NCI-H226 (cell line): ENCODE measurements around the gene ZG16B.

ENCODE experiments used
- DNase-seq: peaks from one replicate; pipeline ENCODE4 v3.0.0-alpha.2; 2015

ZG16B gene

GRCh38 chr16:2825906-2826305 is 4.2 kb upstream of the ZG16B start:
- DNase-seq = no peak

- no peak for DNase-seq
Measured at GRCh38 chr16:2826591-2827373, 3.3 kb upstream of the ZG16B start.

DNA sequence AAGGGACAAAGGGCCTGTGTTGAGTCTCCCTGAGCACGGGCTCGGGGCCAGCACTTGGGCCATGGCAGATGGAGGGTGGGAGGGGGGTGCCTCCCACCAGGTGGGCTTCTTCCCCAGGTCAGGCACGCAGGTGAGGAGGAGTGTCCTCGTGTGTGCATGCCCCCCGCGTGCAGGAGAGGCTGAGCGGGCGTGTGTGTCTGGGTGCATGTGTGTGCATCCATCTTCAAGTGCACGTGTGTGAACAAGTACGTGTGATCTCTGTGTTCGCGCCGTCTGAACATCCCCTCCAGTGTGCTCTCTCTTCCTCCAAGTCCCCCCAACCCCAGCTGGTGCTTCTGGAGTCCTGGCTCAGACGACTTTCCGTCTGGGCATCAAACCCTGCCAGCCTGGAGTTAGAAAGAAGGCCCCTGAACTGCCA is 2.7 kb upstream of the ZG16B start:
- DNase-seq = no peak

- peak; percentile 1 for DNase-seq
Measured at GRCh38 chr16:2827831-2828520, 2.1 kb upstream of the ZG16B start.

GRCh38 chr16:2828521-2828840 is 1.6 kb upstream of the ZG16B start:
- DNase-seq = peak; percentile 0

- peak; percentile 0 for DNase-seq
Measured at GRCh38 chr16:2828876-2829430, 1.1 kb upstream of the ZG16B start.

- no peak for DNase-seq
Measured at GRCh38 chr16:2830355-2830695, 222 bp downstream of the ZG16B start.

DNA sequence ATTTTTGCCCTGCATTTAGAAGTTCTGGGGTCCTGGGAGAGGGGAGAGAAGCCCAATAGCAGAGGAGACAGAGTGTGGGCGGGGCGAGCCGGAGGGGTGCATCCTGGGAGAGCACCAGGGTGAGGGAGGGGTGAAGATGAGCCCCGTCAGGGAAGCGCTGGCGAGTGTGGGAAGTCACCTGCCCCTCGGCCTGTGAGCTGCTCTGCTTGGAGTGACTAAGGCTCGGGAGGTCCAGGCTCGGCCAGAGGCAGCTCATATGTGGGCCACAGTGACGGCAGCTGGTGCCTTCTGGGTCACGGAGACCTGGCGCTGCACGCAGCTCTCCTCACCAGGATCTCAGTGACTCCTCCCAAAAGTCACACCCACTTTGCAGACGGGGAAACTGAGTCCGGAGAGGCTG is 1.1 kb downstream of the ZG16B start:
- no peak for DNase-seq

DNA sequence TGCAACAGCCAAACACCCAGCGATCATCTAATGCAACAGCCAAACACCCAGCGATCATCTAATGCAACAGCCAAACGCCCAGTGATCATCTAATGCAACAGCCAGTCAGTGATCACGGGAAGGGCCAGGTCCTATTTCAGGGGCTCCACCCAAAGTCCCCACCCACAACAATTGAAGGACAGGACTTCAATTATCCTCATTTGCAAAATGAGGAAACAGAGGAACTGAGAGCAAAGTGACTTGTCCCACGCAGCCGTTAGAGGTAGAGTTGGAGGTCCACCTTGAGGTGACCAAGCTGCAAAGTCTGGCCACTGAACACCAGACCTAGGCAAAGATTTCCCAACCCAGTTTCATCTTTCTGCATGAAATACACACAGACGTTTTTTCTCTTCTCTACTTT is 3.7 kb downstream of the ZG16B start:
- no peak for DNase-seq

GRCh38 chr16:2834968-2835367 is 4.9 kb downstream of the ZG16B start:
- no peak for DNase-seq

- DNase-seq = peak; percentile 99
Measured at GRCh38 chr16:2835638-2836493, 5.8 kb downstream of the ZG16B start.

DNA sequence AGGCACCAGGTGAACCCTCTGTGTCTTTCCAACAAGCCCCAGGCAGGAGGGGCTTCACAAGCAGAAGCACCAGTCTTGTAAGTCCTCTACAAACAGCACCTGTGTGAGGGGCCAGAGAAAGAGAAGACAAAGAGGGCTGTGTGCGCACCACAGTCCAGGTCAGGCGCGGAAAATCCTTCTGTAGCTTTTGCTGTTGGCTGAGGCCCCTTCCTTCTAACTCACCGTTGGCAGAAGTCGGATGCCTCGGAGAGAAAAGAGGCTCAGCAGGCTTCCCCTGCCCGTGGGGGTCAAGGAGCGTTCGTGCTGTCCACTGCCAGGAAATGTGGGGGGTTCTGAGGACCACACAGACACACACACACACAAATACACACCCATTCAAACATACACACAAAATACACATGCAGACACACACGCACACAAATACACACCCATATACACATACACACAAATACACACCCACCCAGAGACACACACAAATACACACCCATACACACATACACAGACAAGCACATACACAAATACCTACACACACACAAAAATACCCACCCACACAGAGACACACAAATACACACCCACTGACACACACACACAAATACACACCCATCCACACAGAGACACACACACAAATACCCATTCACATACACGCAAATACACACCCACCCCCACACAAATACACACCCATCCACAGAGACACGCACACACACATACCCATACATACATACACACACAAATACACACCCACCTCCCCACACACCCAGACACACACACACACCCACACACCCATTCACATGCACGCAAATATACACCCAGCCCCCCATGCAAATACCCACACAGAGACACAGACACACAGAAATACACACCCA is 6.8 kb downstream of the ZG16B start:
- no peak for DNase-seq

DNA sequence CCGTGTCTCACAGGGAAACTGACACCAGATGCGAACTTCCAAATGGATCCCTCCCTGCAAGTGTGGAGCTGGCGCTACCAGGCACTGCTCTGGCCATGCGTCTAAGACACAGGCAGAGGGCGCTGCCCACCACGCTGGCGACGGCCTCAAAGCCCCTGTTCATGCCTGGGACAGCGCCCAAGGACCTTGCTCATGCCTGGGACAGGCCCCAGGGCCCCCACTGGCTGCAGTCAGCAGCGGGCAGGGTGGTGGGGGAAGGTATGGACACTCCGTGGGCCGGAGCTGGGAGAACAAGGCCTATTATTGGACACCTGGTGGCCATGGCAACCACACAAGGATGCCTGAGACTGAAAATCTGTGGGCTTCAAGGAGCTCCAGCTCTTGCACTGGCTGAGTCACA is 8.8 kb downstream of the ZG16B start:
- no peak for DNase-seq

- DNase-seq = no peak
Measured at GRCh38 chr16:2839650-2840450, 9.7 kb downstream of the ZG16B start.

DNA sequence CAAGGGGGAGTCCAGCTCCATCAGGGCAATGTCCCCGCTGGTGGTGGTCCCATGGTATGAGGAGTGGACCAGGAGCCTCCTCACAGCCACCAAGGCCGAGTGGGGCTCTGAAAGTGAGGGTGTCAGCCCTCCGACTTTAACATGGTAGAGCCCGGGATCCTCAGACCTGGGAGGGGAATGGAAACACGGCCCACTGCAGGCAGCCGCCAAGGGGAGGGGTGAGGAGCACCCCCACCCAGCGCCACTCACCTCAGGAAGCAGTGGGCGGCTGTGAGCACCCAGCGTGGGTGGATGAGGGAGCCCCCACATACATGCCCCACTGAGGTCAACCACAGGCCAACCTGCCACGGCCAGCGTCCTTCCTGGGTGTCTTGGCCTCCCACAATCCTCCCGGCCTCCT is 10.8 kb downstream of the ZG16B start:
- DNase-seq = no peak

- DNase-seq = no peak
Measured at GRCh38 chr16:2841606-2842339, 11.7 kb downstream of the ZG16B start.

GRCh38 chr16:2842340-2843000 is 12.4 kb downstream of the ZG16B start:
- DNase-seq = no peak

DNA sequence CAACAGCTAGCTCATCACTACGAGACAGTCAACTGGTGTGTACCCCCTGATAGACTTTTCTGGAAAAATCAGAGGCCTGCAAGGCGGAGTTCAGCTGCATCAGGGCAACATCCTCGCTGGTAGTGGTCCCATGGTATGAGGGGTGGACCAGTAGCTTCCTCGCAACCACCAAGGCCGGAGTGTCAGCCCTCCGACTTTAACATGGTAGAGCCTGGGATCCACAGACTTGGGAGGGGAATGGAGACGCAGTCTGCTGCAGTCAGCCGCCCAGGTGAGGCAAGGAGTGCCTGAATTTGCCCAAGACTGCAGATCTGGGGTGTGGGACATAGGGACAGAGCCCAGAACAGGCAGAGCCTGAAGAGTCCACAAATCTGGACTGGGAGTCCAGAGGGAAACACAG is 13.4 kb downstream of the ZG16B start:
- DNase-seq = no peak

DNA sequence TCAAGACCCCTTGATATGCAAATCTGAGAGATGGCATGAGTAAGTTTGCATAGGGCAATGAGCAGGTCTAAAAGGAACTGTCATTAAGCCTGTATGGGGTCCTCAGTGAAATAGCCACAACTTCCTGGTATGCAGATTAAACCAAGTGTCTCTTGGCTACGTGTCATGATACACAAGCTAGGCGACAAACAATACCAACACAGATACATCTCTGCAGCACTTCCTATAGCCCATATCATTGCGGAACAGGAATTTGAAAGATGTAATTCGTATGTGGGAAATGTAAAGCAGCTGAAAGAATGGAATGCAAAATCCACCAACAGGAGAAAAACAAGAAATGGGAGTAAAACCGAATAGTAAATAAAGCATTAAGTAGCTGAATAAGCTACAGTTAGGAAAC is 15.0 kb downstream of the ZG16B start:
- no peak for DNase-seq
